H1 (cell line): Measurements from ENCODE around the gene BAIAP2L2. TPM values are rescaled to one million over a fixed set of nuclear protein-coding genes. Genes with fewer than 3 reads are reported as not detected.

Experiments
- CTCF ChIA-PET: fragments of 300-600 bp; sonication (Branson Sonifier 250); formaldehyde crosslinking; loops from one replicate; lab custom pipeline; 2021; ENCODE audit not compliant: partially characterized antibody; lab: Charles Lee
- POLR2A ChIA-PET: fragments of 300-600 bp; sonication (Branson Sonifier 250); formaldehyde crosslinking; loops from one replicate; lab custom pipeline; 2021; ENCODE audit warnings: inconsistent platforms; ENCODE audit not compliant: partially characterized antibody; lab: Charles Lee
- DNase-seq, 2 experiments: peaks; one replicate each; pipeline versions ENCODE4 v3.0.0 to v3.0.0-alpha.2; 2010 to 2022; ENCODE audit warnings: low spot score in 2 of 2, low read depth in 1 of 2, mixed read lengths in 1 of 2
- FAIRE-seq: peaks from 2 replicates; lab custom pipeline; 2011; peaks lifted over from hg19 to GRCh38; lab: Jason Lieb, UNC
- H2AFZ ChIP-seq: 2 replicates; pipeline ENCODE4 v1.8.1; 2012; ENCODE audit warnings: low read length, inconsistent platforms
- H2AK5ac ChIP-seq: 2 replicates; pipeline ENCODE4 v1.6.1; 2013; ENCODE audit warnings: low read depth, low read length
- H2BK120ac ChIP-seq: replicated peaks from 2 replicates; pipeline ENCODE3; 2013; ENCODE audit warnings: low read depth, low read length, inconsistent platforms
- H2BK12ac ChIP-seq: 2 replicates; pipeline ENCODE4 v1.6.1; 2013; ENCODE audit warnings: low read depth, low read length
- H2BK15ac ChIP-seq: 2 replicates; pipeline ENCODE4 v1.6.1; 2013; ENCODE audit warnings: low read length
- H2BK20ac ChIP-seq: 2 replicates; pipeline ENCODE4 v1.6.1; 2013; ENCODE audit warnings: low read length
- H2BK5ac ChIP-seq: 2 replicates; pipeline ENCODE4 v1.6.1; 2013; ENCODE audit warnings: low read depth, low read length
- H3K14ac ChIP-seq: 2 replicates; pipeline ENCODE4 v1.6.1; 2013; ENCODE audit warnings: inconsistent platforms; ENCODE audit not compliant: insufficient read length
- H3K18ac ChIP-seq: 2 replicates; pipeline ENCODE4 v1.6.1; 2013; ENCODE audit warnings: low read length; ENCODE audit errors: extremely low read depth
- H3K23ac ChIP-seq: 2 replicates; pipeline ENCODE4 v1.6.1; 2013; ENCODE audit warnings: inconsistent platforms; ENCODE audit not compliant: insufficient read length
- H3K23me2 ChIP-seq: 2 replicates; pipeline ENCODE4 v1.6.1; 2013; ENCODE audit warnings: low read depth, low read length
- H3K27ac ChIP-seq: 2 replicates; pipeline ENCODE4 v1.6.1; 2011; ENCODE audit warnings: low read depth, low read length, inconsistent platforms
- H3K27me3 ChIP-seq, 4 experiments: replicated peaks in 1 of 4; 1 replicate in 1 of 4; 2 replicates in 3 of 4; pipeline versions ENCODE4 v1.6.1 to v1.8.1; 2011 to 2013; ENCODE audit warnings: low read length in 3 of 4, mild to moderate bottlenecking in 3 of 4, inconsistent platforms in 2 of 4, mixed read lengths in 2 of 4, moderate library complexity in 1 of 4; ENCODE audit not compliant: control insufficient read depth in 3 of 4, insufficient read depth in 3 of 4; ENCODE audit errors: extremely low read depth in 1 of 4
- H3K36me3 ChIP-seq, 4 experiments: 2 replicates each; pipeline versions ENCODE4 v1.6.1 to v1.8.1; 2011 to 2013; ENCODE audit warnings: mild to moderate bottlenecking in 4 of 4, low read length in 3 of 4, moderate library complexity in 2 of 4, control low read depth in 1 of 4, inconsistent platforms in 1 of 4; ENCODE audit not compliant: insufficient read depth in 4 of 4, control insufficient read depth in 2 of 4
- H3K4ac ChIP-seq: replicated peaks from 2 replicates; pipeline ENCODE3; 2013; ENCODE audit warnings: low read length, low read depth, mixed read lengths, inconsistent platforms; ENCODE audit not compliant: insufficient read length
- H3K4me1 ChIP-seq, 4 experiments: replicated peaks in 1 of 4; 1 replicate in 1 of 4; 2 replicates in 3 of 4; pipeline versions ENCODE4 v1.6.1 to v1.8.1; 2011 to 2013; ENCODE audit warnings: low read length in 3 of 4, inconsistent platforms in 2 of 4, mixed read lengths in 1 of 4; ENCODE audit not compliant: insufficient read depth in 4 of 4, control insufficient read depth in 3 of 4
- H3K4me2 ChIP-seq, 2 experiments: 2 replicates each; pipeline versions ENCODE4 v1.6.1 to v1.8.1; 2011 to 2013; ENCODE audit warnings: low read depth in 2 of 2, low read length in 2 of 2, control low read depth in 1 of 2, inconsistent platforms in 1 of 2, mild to moderate bottlenecking in 1 of 2; ENCODE audit not compliant: insufficient read depth in 1 of 2
- H3K4me3 ChIP-seq, 4 experiments: fragments of 200-600, 300-600 bp in 1 of 4; sonication (generic), shearing (Covaris generic), sonication (Bioruptor Twin) in 1 of 4; 2 replicates each; pipeline versions ENCODE4 v1.5.1 to v1.8.1; 2011 to 2016; ENCODE audit warnings: low read length in 4 of 4, low read depth in 3 of 4, control low read depth in 2 of 4, inconsistent platforms in 2 of 4, mild to moderate bottlenecking in 2 of 4, mixed read lengths in 1 of 4, moderate library complexity in 1 of 4; ENCODE audit not compliant: insufficient read depth in 2 of 4; ENCODE audit errors: extremely low read depth in 1 of 4
- H3K56ac ChIP-seq: replicated peaks from 2 replicates; pipeline ENCODE3; 2013; ENCODE audit warnings: low read depth, mild to moderate bottlenecking, mixed read lengths, low read length, inconsistent platforms; ENCODE audit not compliant: insufficient read length
- H3K79me1 ChIP-seq: 2 replicates; pipeline ENCODE4 v1.6.1; 2013; ENCODE audit warnings: low read depth, low read length, control low read depth
- H3K79me2 ChIP-seq, 2 experiments: 2 replicates each; pipeline versions ENCODE4 v1.6.1 to v1.8.1; 2012 to 2013; ENCODE audit warnings: low read length in 2 of 2, mild to moderate bottlenecking in 2 of 2, inconsistent platforms in 1 of 2; ENCODE audit not compliant: insufficient read depth in 2 of 2, control insufficient read depth in 1 of 2
- H3K9ac ChIP-seq, 4 experiments: replicated peaks in 1 of 4; 1 replicate in 1 of 4; 2 replicates in 3 of 4; pipeline versions ENCODE4 v1.6.1 to v1.8.1; 2011 to 2013; ENCODE audit warnings: low read depth in 3 of 4, low read length in 3 of 4, control low read depth in 2 of 4, mild to moderate bottlenecking in 2 of 4, moderate library complexity in 2 of 4, inconsistent platforms in 1 of 4; ENCODE audit errors: extremely low read depth in 1 of 4
- H3K9me3 ChIP-seq, 2 experiments: 2 replicates each; pipeline versions ENCODE4 v1.6.1 to v1.8.1; 2012 to 2013; ENCODE audit warnings: mild to moderate bottlenecking in 2 of 2, moderate library complexity in 2 of 2, control low read depth in 1 of 2, inconsistent platforms in 1 of 2, low read depth in 1 of 2, low read length in 1 of 2, mixed read lengths in 1 of 2; ENCODE audit not compliant: insufficient read depth in 2 of 2
- H4K20me1 ChIP-seq, 2 experiments: replicated peaks in 1 of 2; 2 replicates each; pipeline versions ENCODE3 to v1.8.1; 2011 to 2013; ENCODE audit warnings: inconsistent platforms in 2 of 2, low read length in 2 of 2, mild to moderate bottlenecking in 1 of 2; ENCODE audit not compliant: insufficient read depth in 2 of 2, control insufficient read depth in 1 of 2
- H4K5ac ChIP-seq: 2 replicates; pipeline ENCODE4 v1.6.1; 2013; ENCODE audit warnings: low read length, low read depth, mixed read lengths, inconsistent platforms; ENCODE audit not compliant: insufficient read length
- H4K8ac ChIP-seq: 2 replicates; pipeline ENCODE4 v1.8.0; 2013; ENCODE audit warnings: mild to moderate bottlenecking, moderate library complexity, low read length, inconsistent platforms; ENCODE audit not compliant: insufficient read depth; ENCODE audit errors: extremely low read depth
- H4K91ac ChIP-seq: replicated peaks from 2 replicates; pipeline ENCODE3; 2013; ENCODE audit warnings: low read length, mixed read lengths, inconsistent platforms; ENCODE audit not compliant: insufficient read length
- CBX5 ChIP-seq: fragments of 300-800, 300-1000 bp; sonication (generic); IDR thresholded peaks from 2 replicates; pipeline ENCODE4 v1.7.1; 2016; ENCODE audit warnings: antibody characterized with exemption, low read length, low read depth
- CBX8 ChIP-seq: fragments of 300-800, 300-1000 bp; sonication (generic); IDR thresholded peaks from 2 replicates; pipeline ENCODE4 v1.7.1; 2016; ENCODE audit warnings: low read depth, low read length, borderline replicate concordance
- CEBPB ChIP-seq: IDR thresholded peaks from 2 replicates; pipeline ENCODE4 v1.6.1; 2012; ENCODE audit warnings: low read depth, low read length
- CHD1 ChIP-seq: IDR thresholded peaks from 2 replicates; pipeline ENCODE4 v1.6.1; 2012; ENCODE audit warnings: low read depth, low read length, improper control_type of control experiment
- CTBP2 ChIP-seq: IDR thresholded peaks from 2 replicates; pipeline ENCODE4 v1.7.0; 2011; ENCODE audit warnings: borderline replicate concordance, mild to moderate bottlenecking, moderate library complexity, mixed read lengths, low read length; ENCODE audit not compliant: insufficient read depth, insufficient read length
- EZH2 ChIP-seq: fragments of 200-600 bp; sonication (generic); IDR thresholded peaks from 2 replicates; pipeline ENCODE4 v1.7.1; 2012; ENCODE audit warnings: low read depth, mild to moderate bottlenecking, moderate library complexity, low read length, inconsistent platforms; ENCODE audit not compliant: severe bottlenecking
- GTF2F1 ChIP-seq: IDR thresholded peaks from 2 replicates; pipeline ENCODE4 v1.6.1; 2012; ENCODE audit warnings: low read depth, low read length, improper control_type of control experiment, borderline replicate concordance
- RAD21 ChIP-seq, 2 experiments: IDR thresholded peaks in 1 of 2; conservative IDR thresholded peaks in 1 of 2; 2 replicates each; pipeline ENCODE4 v1.6.1; 2011; ENCODE audit warnings: low read depth in 2 of 2, low read length in 2 of 2, improper control_type of control experiment in 1 of 2, inconsistent platforms in 1 of 2, mild to moderate bottlenecking in 1 of 2, moderate library complexity in 1 of 2
- RFX5 ChIP-seq: IDR thresholded peaks from 2 replicates; pipeline ENCODE4 v1.6.1; 2011; ENCODE audit warnings: low read depth, low read length, improper control_type of control experiment, borderline replicate concordance
- SP2 ChIP-seq: IDR thresholded peaks from 2 replicates; pipeline ENCODE4 v1.6.1; 2012; ENCODE audit warnings: mild to moderate bottlenecking, low read length, inconsistent platforms
- YY1 ChIP-seq: IDR thresholded peaks from 2 replicates; pipeline ENCODE4 v1.6.1; 2011; ENCODE audit warnings: low read depth, mild to moderate bottlenecking, low read length
- WGBS, 2 experiments: shearing (Covaris generic) in 1 of 2; methylation state at CpG; one replicate each; pipeline versions ENCODE4 v1.1.6 to v1.1.7; 2013 to 2015; ENCODE audit warnings: low lambda C conversion rate in 2 of 2, mixed read lengths in 2 of 2, inconsistent platforms in 1 of 2, low coverage in 1 of 2, missing lambda C conversion rate in 1 of 2; ENCODE audit not compliant: insufficient replicate concordance in 2 of 2, insufficient coverage in 1 of 2, insufficient read length in 1 of 2; ENCODE audit errors: extremely low coverage in 1 of 2, missing lambda C conversion rate in 1 of 2; 5-methylcytosine and 5-hydroxymethylcytosine counted together
- polyA plus RNA-seq, 7 experiments: library from polyadenylated mRNA; depleted of rRNA in 3 of 7; stranded (reverse) in 5 of 7; unstranded in 2 of 7; fragments of >200 nt in 5 of 7; fragments of 200-250 nt in 2 of 7; gene quantifications; 1 replicate in 5 of 7; 2 replicates in 1 of 7; 4 replicates in 1 of 7; pipeline versions ENCODE4 v1.2.1 to v1.2.3, GENCODE V29; 2011 to 2013; ENCODE audit warnings: missing spikeins in 2 of 7, mixed read lengths in 2 of 7
- total RNA-seq: library from RNA; stranded (reverse); fragmentation: NEBNext Ultra II Directional; extraction: Animal tissue kit (Norgen Biotek cat#: 25700); gene quantifications from 2 replicates; pipeline ENCODE4 v1.2.1, GENCODE V29; 2021
- TF ChIP-seq, protein P1 (sequence below): IDR thresholded peaks from 2 replicates; pipeline ENCODE4 v1.6.1; 2012; ENCODE audit warnings: inconsistent platforms
- TF ChIP-seq, protein P2 (sequence below): IDR thresholded peaks from 2 replicates; pipeline ENCODE4 v1.6.1; 2011; ENCODE audit warnings: low read length, improper control_type of control experiment

Gene BAIAP2L2
- total and polyA plus RNA-seq, 2 of the 8 experiments (the other 6 are each of a cell fraction or from before 2014, with no cell fraction given) = 5.4 to 10.0 TPM

DNA sequence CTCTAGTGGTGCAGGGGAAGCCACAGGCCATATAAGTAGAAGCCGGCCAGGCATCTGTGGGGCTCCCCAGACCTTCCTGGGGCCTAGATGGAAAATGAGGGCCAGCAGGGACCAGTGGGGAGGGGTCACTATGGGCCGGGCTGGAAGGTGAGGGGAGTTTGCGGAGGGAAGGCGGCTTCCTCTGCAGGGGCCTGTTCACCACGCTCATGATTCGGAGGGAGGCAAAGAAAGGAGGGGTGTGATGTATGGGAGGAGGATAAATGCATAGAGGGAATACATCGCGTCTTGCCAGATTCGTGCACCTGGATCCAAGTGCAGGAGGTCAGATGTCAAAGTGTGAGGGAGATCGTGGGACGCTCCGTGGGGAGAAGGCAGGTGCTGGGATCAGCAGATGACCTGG is 33.4 kb downstream of the BAIAP2L2 start:
- no peak overlapping the region for H4K8ac ChIP-seq
- CTCF ChIA-PET = interaction anchor here (2.2 kb wide), 1 partner anchor 21 kb away, joined by 7 read pairs; no protein-coding TSS in a partner anchor
- H2AFZ ChIP-seq = no peak overlapping the region
- no peak overlapping the region for H2BK20ac ChIP-seq
- H3K79me2 ChIP-seq = no peaks in the 10 kb centered on the region
- 89% methylated on average over 12 of the region's 12 CpGs; no CpG with 5 or more reads in 1 of the 2 experiments for WGBS, 2 experiments
- no peak overlapping the region for H2BK120ac ChIP-seq
- H3K27ac ChIP-seq = no peak overlapping the region
- no peak overlapping the region for H4K5ac ChIP-seq
- H3K27me3 ChIP-seq = peaks cover 7 to 25% (median 24%) of the 10 kb centered on the region in 4 experiments
- no peak overlapping the region for H2BK5ac ChIP-seq
- H3K4me3 ChIP-seq = no peak overlapping the region
- no peaks in the 10 kb centered on the region for H3K9me3 ChIP-seq
- no peak overlapping the region for H4K91ac ChIP-seq
- H3K56ac ChIP-seq = no peak overlapping the region
- H3K23ac ChIP-seq = no peak overlapping the region
- peaks cover 3 to 13% (median 3%) of the 10 kb centered on the region in 4 experiments; a peak in 5 of 8 replicates for H3K36me3 ChIP-seq
- FAIRE-seq = no peak
- peaks cover 3% of the 10 kb centered on the region for H3K23me2 ChIP-seq
- H3K18ac ChIP-seq = no peak overlapping the region
- peaks cover 0 to 13% (median 7%) of the 10 kb centered on the region in 4 experiments; a peak in 5 of 7 replicates for H3K4me1 ChIP-seq
- H2BK12ac ChIP-seq = no peak overlapping the region
- DNase-seq = no peak
- no peak overlapping the region for H2BK15ac ChIP-seq
- H3K4ac ChIP-seq = no peak overlapping the region
- H3K79me1 ChIP-seq = no peaks in the 10 kb centered on the region
- POLR2A ChIA-PET = no interaction called here
- H3K14ac ChIP-seq = no peak overlapping the region
- peaks cover 0 to 5% of the 10 kb centered on the region in 2 experiments for H4K20me1 ChIP-seq
- H2AK5ac ChIP-seq = no peak overlapping the region
- no peak overlapping the region for H3K4me2 ChIP-seq
- H3K9ac ChIP-seq = no peak overlapping the region
- TF ChIP-seq RAD21 (IDR thresholded peaks at IDR 0.05 in 1 of 2, conservative IDR thresholded peaks at IDR 0.05 in 1 of 2; ENCODE audit: low read depth in 2 of 2, low read length in 2 of 2) (no peak), RFX5 (no peak), YY1 (no peak), GTF2F1 (no peak), CTBP2 (no peak), CEBPB (no peak), CHD1 (no peak), SP2 (no peak), EZH2 (no peak), CBX5 (no peak), CBX8 (no peak)
- TF ChIP-seq, protein P1, sequence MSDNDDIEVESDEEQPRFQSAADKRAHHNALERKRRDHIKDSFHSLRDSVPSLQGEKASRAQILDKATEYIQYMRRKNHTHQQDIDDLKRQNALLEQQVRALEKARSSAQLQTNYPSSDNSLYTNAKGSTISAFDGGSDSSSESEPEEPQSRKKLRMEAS = no peak
- TF ChIP-seq, protein P2, sequence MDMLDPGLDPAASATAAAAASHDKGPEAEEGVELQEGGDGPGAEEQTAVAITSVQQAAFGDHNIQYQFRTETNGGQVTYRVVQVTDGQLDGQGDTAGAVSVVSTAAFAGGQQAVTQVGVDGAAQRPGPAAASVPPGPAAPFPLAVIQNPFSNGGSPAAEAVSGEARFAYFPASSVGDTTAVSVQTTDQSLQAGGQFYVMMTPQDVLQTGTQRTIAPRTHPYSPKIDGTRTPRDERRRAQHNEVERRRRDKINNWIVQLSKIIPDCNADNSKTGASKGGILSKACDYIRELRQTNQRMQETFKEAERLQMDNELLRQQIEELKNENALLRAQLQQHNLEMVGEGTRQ = no peak
